DND-41 (cell line): ENCODE measurements around the gene VOPP1.

ENCODE experiments used
- EZH2 ChIP-seq: IDR thresholded peaks from 3 replicates; pipeline ENCODE4 v1.6.1; 2012; ENCODE audit warnings: borderline replicate concordance, low read depth, mild to moderate bottlenecking, moderate library complexity, low read length, inconsistent platforms; ENCODE audit not compliant: severe bottlenecking
- TF ChIP-seq, protein P1 (sequence below): IDR thresholded peaks from 2 replicates; pipeline ENCODE4 v1.5.1; 2012; ENCODE audit warnings: borderline replicate concordance, low read length, moderate library complexity, mild to moderate bottlenecking; ENCODE audit not compliant: poor library complexity, severe bottlenecking; ENCODE audit errors: extremely low read depth

DNA sequence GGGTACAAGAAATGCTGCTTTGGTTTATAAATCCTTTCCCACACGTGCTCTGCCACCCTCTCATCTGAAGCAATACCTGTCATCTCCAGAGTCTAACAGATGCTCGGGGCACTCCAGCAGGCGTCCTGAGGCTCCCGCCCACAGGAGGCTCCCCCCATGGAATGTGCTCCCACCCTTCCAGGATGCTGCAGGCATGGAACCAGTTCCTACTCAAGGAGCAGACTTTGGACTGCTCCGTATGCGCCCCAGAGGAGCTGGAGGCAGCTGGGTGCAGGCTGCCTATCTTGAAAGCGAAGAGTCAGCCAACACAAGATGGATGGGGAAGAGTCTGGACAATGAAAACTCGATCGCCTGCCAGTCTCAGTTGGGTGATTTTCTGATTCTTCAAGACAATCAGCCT lies 75.4 kb downstream of the VOPP1 start:
- no peak for TF ChIP-seq EZH2
- TF ChIP-seq, protein P1, sequence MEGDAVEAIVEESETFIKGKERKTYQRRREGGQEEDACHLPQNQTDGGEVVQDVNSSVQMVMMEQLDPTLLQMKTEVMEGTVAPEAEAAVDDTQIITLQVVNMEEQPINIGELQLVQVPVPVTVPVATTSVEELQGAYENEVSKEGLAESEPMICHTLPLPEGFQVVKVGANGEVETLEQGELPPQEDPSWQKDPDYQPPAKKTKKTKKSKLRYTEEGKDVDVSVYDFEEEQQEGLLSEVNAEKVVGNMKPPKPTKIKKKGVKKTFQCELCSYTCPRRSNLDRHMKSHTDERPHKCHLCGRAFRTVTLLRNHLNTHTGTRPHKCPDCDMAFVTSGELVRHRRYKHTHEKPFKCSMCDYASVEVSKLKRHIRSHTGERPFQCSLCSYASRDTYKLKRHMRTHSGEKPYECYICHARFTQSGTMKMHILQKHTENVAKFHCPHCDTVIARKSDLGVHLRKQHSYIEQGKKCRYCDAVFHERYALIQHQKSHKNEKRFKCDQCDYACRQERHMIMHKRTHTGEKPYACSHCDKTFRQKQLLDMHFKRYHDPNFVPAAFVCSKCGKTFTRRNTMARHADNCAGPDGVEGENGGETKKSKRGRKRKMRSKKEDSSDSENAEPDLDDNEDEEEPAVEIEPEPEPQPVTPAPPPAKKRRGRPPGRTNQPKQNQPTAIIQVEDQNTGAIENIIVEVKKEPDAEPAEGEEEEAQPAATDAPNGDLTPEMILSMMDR, result no peak
